Measurements from ENCODE around the gene NMT1.

Gene NMT1

GRCh38 chr17:45108595-45109521 lies 47.7 kb downstream of the NMT1 start:
- DNase-seq (ENCODE audit: insufficient read length) (no peak), FAIRE-seq (no peak)
- no peak for TF ChIP-seq POLR2AphosphoS5 (IDR thresholded peaks at IDR 0.05; ENCODE audit: low read depth, low read length)
- no peak for TF ChIP-seq POLR2A (IDR thresholded peaks at IDR 0.05; ENCODE audit: low read depth, low read length)
- TF ChIP-seq TAF1 (IDR thresholded peaks at IDR 0.05; ENCODE audit: borderline replicate concordance, low read depth, low read length): no peak

DNA sequence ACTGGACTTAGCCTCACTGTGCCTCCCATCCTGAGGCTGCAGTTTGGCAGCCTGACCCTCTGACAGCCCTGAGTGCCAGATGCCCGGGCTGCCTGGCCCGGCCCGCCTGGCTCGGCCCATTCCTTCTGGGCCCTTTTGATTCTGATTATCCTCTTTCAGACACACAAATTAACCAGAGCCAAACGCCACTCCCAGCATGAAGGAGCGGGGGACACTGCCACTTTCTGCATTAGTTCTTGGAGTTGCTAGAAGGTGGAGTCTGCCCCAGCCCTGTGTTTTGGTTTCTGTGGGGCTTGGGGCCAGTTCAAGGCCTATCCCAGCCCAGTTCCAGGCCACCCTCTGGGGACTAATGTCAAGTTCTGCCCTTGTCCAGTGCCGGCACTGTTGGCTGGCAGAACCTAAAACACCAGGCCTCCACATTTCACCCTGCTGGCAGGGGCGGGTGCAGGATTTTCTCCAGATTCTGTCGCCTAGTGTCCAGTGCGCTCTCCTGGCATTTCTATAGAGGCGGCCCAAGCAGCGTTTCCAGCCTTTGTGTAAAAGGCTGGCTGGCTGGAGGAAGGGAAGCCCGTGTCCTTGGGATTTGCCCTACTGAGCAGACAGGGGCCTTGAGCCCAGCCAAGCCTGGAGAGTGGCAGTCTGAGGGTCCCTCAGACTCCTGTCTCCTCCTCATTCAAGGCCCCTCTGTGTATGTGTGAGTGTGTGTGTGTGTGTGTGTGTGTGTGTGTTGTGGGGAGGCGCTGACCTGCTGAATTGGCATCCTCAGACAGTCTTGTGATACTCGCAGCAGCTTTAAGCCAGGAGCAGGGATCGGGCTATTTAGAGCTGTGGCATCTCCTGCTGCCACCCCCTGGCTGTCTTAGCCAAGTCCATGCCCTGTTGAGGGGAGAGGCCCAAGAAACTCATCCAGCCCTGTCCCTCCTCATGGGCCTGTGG lies 49.8 kb downstream of the NMT1 start:
- TF ChIP-seq TAF1 (IDR thresholded peaks at IDR 0.05; ENCODE audit: borderline replicate concordance, low read depth, low read length): no peak
- no peak for TF ChIP-seq POLR2AphosphoS5 (IDR thresholded peaks at IDR 0.05; ENCODE audit: low read depth, low read length)
- no peak for TF ChIP-seq POLR2A (IDR thresholded peaks at IDR 0.05; ENCODE audit: low read depth, low read length)
- no peak for DNase-seq (ENCODE audit: insufficient read length)
- FAIRE-seq: no peak

DNA sequence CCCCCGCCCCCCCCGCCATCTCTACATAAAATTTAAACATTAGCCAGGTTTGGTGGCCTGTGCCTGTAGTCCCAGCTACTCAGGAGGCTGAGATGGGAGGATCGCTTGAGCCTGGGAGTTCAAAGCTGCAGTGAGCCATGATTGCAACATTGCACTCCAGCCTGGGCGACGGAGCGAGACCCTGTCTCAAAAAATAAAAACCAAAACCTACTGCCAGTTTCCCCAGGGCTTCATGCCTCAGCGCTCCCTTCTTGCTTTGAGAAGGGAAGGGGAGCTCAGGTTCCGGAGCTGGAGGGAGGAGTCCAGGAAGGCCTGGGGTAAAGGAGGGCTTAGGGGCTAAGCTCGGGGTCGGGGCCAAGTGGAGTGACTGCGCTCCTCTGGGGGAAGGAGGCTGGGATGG lies 50.7 kb downstream of the NMT1 start:
- DNase-seq (ENCODE audit: insufficient read length): no peak
- no peak for FAIRE-seq
- no peak for TF ChIP-seq POLR2A (IDR thresholded peaks at IDR 0.05; ENCODE audit: low read depth, low read length)
- TF ChIP-seq POLR2AphosphoS5 (IDR thresholded peaks at IDR 0.05; ENCODE audit: low read depth, low read length): no peak
- no peak for TF ChIP-seq TAF1 (IDR thresholded peaks at IDR 0.05; ENCODE audit: borderline replicate concordance, low read depth, low read length)

- FAIRE-seq (no peak), DNase-seq (ENCODE audit: insufficient read length) (no peak)
- TF ChIP-seq POLR2AphosphoS5 (IDR thresholded peaks at IDR 0.05; ENCODE audit: low read depth, low read length) (no peak), POLR2A (IDR thresholded peaks at IDR 0.05; ENCODE audit: low read depth, low read length) (no peak), TAF1 (IDR thresholded peaks at IDR 0.05; ENCODE audit: borderline replicate concordance, low read depth, low read length) (no peak)
Observed at GRCh38 chr17:45112559-45113423, 51.7 kb downstream of the NMT1 start.

DNA sequence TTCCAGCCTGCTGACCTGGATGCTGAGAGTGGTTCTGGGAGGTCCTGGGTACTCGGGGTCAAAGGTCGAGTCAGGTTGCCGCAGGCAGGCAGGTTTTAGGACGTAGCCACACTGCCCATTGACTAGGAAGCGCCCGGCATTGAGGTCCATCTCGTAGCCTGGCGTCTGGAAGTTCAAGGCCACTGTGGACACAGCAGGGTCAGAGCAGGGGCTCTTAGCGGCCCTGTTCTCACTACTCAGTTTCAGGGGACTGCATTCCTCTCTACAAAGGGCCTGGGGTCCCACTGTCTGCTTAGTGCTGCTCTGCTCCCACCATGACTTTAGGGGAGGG lies 52.3 kb downstream of the NMT1 start:
- DNase-seq (ENCODE audit: insufficient read length): no peak
- FAIRE-seq: no peak
- no peak for TF ChIP-seq POLR2A (IDR thresholded peaks at IDR 0.05; ENCODE audit: low read depth, low read length)
- no peak for TF ChIP-seq TAF1 (IDR thresholded peaks at IDR 0.05; ENCODE audit: borderline replicate concordance, low read depth, low read length)
- TF ChIP-seq POLR2AphosphoS5 (IDR thresholded peaks at IDR 0.05; ENCODE audit: low read depth, low read length): no peak

- DNase-seq (ENCODE audit: insufficient read length): no peak
- TF ChIP-seq POLR2AphosphoS5 (IDR thresholded peaks at IDR 0.05; ENCODE audit: low read depth, low read length): no peak
- no peak for TF ChIP-seq TAF1 (IDR thresholded peaks at IDR 0.05; ENCODE audit: borderline replicate concordance, low read depth, low read length)
- no peak for TF ChIP-seq POLR2A (IDR thresholded peaks at IDR 0.05; ENCODE audit: low read depth, low read length)
- no peak for FAIRE-seq
Observed at GRCh38 chr17:45114117-45114932, 53.2 kb downstream of the NMT1 start.

GRCh38 chr17:45115015-45115625 lies 54.0 kb downstream of the NMT1 start:
- FAIRE-seq: no peak
- DNase-seq (ENCODE audit: insufficient read length): no peak
- TF ChIP-seq TAF1 (IDR thresholded peaks at IDR 0.05; ENCODE audit: borderline replicate concordance, low read depth, low read length) (no peak), POLR2A (IDR thresholded peaks at IDR 0.05; ENCODE audit: low read depth, low read length) (no peak), POLR2AphosphoS5 (IDR thresholded peaks at IDR 0.05; ENCODE audit: low read depth, low read length) (no peak)

DNA sequence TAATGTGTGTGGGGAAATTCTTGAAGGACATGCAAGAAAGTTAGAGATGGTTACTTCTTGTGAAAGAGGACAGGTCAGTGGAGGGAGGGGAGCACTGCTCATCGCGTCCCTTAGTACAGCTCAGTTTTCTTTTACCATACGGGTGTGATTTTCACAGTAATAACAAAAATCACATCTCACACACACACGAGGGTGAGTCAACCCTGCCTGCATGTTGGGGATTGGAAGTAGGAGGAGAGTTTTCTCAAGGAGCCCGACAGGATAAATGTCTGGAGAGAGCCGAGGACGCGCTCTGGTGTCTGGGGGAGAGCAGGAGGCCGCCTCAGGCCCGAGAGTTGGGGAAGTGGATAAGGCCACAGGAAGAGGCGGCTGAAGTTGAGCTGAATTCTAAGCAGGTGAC lies 54.8 kb downstream of the NMT1 start:
- no peak for FAIRE-seq
- TF ChIP-seq TAF1 (IDR thresholded peaks at IDR 0.05; ENCODE audit: borderline replicate concordance, low read depth, low read length) (no peak), POLR2A (IDR thresholded peaks at IDR 0.05; ENCODE audit: low read depth, low read length) (no peak), POLR2AphosphoS5 (IDR thresholded peaks at IDR 0.05; ENCODE audit: low read depth, low read length) (no peak)
- no peak for DNase-seq (ENCODE audit: insufficient read length)

- FAIRE-seq (no peak), DNase-seq (ENCODE audit: insufficient read length) (no peak)
- TF ChIP-seq TAF1 (IDR thresholded peaks at IDR 0.05; ENCODE audit: borderline replicate concordance, low read depth, low read length): no peak
- TF ChIP-seq POLR2AphosphoS5 (IDR thresholded peaks at IDR 0.05; ENCODE audit: low read depth, low read length): no peak
- no peak for TF ChIP-seq POLR2A (IDR thresholded peaks at IDR 0.05; ENCODE audit: low read depth, low read length)
Observed at GRCh38 chr17:45116434-45117016, 55.4 kb downstream of the NMT1 start.
